GM03348 (cell line): ENCODE data around the gene KRT7.
"Not testable (repeated sequence)": the region's sequence is repeated elsewhere in the genome, so short reads cannot be mapped to it uniquely, and the experiment has no call there.

ENCODE experiments used
- DNase-seq: peaks from one replicate; pipeline ENCODE4 v3.0.0; 2012; ENCODE audit warnings: low spot score

The KRT7 gene

DNA sequence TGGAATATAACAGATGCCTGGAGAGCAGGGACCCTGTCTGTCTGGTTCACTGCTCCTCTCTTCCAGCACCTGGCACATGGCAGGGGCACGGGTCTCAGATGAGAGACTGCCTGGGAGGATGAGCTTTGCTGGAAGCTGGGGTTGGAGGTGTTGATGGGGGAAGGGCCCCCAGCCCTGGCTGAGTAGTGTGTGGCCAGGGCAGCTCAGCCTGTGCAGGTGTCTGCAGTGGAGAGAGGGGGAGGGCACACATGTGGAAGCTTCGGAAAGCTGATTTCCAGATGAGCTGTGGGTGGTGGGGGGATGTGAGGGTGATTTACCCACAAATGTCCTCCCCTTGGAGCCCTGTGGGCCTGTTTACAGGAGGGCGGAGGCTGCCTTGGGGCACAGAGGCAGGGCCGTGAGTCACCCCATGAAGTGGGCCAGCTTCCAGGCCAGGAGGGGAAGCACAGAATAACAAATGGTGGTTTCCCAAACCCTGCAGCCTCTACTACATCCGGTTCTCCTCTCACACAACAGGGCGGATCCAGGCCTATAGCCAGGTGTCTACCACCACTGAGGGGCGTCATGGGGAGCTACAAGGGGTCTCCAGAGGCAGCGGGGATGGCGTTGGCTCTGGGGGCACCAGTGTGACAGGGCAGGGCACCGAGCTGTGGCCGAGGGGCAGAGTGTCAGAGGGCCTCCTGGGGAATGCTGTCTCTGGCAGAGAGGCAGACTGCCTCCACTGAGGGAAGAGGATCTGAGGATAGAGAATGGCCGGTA, 11.0 kb downstream of the KRT7 start:
- DNase-seq = peak; percentile 96

GRCh38 chr12:52244615-52244994, 11.6 kb downstream of the KRT7 start:
- peak; percentile 43 for DNase-seq

DNA sequence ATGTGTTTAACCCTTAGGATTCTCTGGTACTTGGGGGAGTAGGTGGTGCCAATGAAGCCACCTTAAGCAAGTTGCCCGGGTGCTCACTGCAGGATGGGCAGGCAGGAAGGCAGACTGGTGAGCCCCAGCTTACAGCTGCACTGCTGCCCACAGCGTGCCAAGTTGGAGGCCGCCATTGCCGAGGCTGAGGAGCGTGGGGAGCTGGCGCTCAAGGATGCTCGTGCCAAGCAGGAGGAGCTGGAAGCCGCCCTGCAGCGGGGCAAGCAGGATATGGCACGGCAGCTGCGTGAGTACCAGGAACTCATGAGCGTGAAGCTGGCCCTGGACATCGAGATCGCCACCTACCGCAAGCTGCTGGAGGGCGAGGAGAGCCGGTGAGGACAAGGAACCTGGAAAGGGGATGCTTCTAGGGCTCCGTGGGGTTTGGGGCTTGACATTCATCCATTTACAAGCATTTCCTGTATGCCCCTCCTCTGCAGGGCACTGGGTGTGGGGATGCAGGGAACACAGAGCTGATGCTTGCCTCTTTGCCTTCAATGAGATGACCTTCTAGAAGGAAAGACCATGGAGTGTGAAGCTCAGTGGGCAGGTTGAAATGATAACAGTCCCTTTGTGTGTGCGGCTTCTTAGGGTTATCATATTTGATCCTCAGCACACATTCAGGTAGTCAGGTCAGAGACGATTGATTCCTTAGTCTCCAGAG, 12.4 kb downstream of the KRT7 start:
- DNase-seq = no peak

- DNase-seq = no peak
These were observed 13.0 kb downstream of the KRT7 start for GRCh38 chr12:52245962-52246569.

DNA sequence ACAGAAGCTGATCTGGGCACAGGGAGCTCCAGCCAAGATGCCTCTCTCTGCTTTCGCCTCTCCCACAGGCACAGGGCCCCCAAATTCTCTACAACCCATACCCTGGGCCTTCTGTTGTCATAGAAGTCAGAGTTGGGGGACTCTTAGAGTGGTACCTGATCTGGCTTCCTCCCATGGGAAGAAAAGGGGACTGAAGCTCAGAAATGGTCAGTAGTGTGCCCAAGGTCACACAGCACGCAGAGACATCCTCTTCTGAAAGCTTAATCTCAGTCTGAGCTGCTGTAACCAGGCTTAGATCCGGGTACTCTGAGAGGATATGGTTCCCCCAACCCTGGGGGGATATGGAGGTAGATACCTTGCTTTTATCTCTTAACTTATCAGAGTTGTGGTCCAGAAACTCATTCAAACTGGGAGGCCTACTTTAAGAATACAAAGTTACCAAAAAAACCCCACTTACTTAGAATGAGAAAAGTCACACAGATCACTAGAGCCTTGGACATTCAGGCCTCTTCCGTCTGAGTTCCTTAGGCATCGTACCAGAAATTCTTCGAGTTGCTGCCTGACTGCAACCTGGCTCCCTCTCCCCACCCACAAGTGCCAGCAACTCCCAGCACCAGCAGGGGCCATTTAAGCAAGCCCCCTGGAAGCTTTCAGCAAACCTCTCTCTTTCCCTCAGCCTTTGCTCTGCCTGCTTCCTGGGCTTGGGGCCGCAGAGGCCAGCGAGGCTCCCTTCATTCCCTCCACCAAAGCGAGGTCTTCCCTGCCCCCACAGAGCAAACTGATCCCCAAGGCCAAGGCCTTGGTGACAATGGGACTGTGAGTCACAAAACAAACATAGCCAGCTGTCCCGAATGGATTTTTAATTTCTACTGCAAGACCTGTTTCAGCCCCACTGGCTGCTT, 13.9 kb downstream of the KRT7 start:
- DNase-seq = no peak

- DNase-seq = no peak
These were observed 14.8 kb downstream of the KRT7 start for GRCh38 chr12:52247622-52248540.

DNA sequence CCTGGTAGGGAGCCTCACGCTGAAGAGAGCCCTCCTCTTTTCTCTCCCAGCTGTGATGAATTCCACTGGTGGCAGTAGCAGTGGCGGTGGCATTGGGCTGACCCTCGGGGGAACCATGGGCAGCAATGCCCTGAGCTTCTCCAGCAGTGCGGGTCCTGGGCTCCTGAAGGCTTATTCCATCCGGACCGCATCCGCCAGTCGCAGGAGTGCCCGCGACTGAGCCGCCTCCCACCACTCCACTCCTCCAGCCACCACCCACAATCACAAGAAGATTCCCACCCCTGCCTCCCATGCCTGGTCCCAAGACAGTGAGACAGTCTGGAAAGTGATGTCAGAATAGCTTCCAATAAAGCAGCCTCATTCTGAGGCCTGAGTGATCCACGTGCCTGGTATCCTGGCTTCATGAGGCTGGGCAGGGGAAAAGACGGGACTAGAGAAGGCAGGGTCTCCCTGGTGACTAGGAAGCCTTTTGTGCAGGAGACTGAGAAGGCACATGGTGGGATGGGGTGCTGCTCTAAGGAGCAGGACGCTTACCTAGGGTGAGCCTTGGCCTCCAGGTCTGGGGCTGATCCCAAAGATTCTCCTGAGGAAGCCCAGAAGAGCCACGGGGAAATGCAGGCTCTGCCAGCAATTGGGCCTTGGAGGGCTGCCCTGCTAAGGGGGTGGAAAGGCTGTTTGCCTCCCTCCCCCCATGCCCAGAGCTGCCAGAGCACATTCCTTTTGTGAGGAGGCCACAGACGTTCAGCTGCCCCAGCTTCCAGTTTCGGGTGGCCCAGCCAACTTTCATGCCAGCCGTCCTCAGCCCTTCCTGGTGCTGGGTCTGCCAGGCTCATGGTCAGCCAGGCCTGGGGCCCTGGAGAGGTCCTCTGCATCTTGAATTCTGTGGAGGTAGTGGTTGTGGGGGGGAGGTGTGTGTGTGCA, 15.8 kb downstream of the KRT7 start:
- DNase-seq = peak; percentile 73

DNA sequence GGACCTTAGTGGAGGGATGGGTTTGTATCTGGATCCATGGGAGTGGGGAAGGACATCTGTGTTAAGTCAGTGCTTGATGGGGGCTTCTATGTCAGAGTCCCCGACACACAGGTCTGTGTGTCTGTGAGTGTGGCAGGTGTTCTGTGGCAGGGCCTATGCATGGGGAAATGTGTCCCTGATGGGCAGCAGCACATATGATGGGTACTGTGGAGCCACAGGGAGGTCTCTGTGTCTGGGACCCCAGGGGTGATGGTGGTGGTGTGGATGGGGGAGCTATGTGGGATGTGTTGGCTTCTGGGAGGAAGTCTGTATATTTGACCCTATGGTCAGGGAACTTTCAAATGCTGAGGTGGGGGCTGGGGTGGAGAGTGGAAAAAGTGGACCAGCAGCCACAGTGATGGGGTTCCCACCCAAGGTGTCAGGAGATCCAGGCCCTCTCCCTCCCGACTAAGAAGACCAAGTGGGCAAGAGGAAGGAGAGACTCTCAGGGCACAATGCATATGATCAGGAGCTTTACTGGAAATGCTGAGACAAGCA, 16.5 kb downstream of the KRT7 start:
- no peak for DNase-seq

DNA sequence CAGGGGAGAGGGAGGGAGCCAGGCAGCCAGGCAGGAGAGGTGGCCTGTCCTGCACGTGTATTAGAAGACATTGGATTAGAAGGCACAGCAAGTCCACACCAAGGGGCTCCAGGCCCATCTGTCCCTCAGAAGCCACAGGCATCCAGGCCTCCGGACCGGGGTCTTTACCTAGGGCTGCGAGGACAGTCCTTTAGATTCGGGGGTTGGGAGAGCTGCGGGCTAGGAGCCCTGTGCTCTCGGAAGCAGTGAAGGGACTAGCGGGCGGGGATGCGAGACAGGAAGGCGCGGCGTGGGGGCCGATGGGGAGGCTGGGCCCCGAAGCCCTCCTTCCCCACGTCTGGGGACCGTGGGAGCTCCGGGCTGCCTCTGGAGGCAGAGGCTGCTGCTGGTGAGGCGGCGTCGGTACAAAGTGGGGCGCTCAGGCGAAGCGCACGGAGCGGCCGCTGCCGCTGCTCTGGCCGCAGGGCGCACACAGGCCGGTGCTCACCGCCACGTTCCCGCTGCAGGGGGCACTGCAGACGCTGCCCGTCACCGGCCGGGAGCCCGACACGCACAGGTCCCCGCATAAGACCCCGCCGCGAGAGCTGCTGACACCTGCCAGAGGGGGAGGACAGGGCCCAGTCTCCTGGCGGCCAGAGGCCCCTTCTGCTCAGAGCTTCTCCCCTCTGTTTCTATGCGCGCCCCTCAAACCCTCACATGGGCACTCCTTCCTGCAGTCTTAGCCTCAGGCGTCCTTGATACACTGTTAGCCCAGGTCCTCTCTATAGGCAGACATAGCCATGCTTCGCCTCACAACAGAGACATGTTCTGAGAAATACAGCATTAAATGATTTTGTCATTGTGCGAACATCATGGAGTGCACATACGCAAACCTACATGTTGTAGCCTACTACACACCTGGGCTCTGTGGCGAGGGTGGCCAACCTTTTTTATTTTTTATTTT, 17.3 kb downstream of the KRT7 start:
- no peak for DNase-seq

- no peak for DNase-seq
These were observed 18.5 kb downstream of the KRT7 start for GRCh38 chr12:52251367-52252051.

GRCh38 chr12:52252175-52252615, 19.2 kb downstream of the KRT7 start:
- DNase-seq = not testable (repeated sequence)

GRCh38 chr12:52252728-52253343, 19.8 kb downstream of the KRT7 start:
- DNase-seq = no peak

DNA sequence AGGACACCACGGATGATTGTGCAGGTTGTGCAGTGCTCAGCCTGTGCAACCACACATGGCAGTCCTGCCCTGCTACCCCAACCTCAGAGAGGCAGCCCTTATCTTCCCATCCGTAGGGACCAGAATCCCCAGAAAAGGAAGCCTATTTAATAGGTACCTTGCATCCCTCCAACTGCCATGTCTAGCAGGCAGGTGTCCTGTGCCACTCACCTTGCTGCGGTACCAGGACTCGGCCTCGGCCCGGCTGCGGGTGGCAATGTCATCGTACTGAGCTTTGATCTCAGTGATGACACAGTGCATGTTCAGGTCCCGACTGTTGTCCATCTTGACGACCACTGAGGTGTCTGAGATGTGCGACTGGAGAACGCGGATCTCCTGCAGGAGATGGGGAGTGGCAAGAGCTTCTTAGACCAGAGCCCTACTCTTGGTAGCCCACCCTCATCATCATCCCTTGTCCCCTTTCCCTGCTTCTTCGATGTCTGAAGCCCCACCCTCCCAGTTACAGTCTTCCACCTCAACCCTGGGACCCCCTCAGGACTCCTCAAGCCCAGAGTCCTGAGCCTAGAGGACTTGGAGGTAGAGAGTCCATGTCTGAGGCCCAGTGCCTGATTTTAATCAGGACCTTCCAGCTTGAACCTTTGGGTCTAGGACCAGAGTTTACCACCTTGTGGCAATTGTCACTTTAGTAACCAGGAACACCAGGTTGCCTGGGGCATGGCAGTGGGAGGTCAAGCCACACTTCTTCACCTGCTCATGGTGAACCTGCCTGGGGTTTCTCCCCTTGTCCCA, 20.5 kb downstream of the KRT7 start:
- no peak for DNase-seq

GRCh38 chr12:52254180-52254964, 21.3 kb downstream of the KRT7 start:
- DNase-seq = no peak

GRCh38 chr12:52254965-52255751, 22.1 kb downstream of the KRT7 start:
- DNase-seq = no peak
